Adrenal gland (tissue), 12 donors: ENCODE data around the gene MAK. TPM values are rescaled to one million over a fixed set of nuclear protein-coding genes. Genes with fewer than 3 reads are reported as not detected.
"Not testable (repeated sequence)": the region's sequence is repeated elsewhere in the genome, so short reads cannot be mapped to it uniquely, and the experiment has no call there.

Source experiments
- DNase-seq, 7 donors: peaks; one replicate each; pipeline ENCODE4 v3.0.0-alpha.2; 2019 to 2020
- H3K27ac ChIP-seq, 5 donors: fragments of 200-600 bp; sonication (generic) in 4 of 5; 1 replicate in 3 of 5; 2 replicates in 2 of 5; pipeline versions ENCODE4 v1.5.1 to v1.8.0; 2016 to 2020; ENCODE audit warnings: mild to moderate bottlenecking in 1 of 5
- H3K27me3 ChIP-seq: fragments of 200-600 bp; 2 replicates; pipeline ENCODE4 v1.8.0; 2021
- H3K36me3 ChIP-seq, 2 donors: fragments of 200-600 bp; replicated peaks in 1 of 2; 1 replicate in 1 of 2; 2 replicates in 1 of 2; pipeline versions ENCODE4 v1.5.1 to v1.8.0; 2018 to 2022
- H3K4me1 ChIP-seq, 2 donors: fragments of 200-600 bp; replicated peaks in 1 of 2; 1 replicate in 1 of 2; 2 replicates in 1 of 2; pipeline versions ENCODE4 v1.5.1 to v1.8.0; 2018 to 2021
- H3K4me3 ChIP-seq, 4 donors: fragments of 200-600 bp; sonication (generic) in 3 of 4; one replicate each; pipeline ENCODE4 v1.5.1; 2016 to 2018
- H3K9me3 ChIP-seq, 3 donors: fragments of 200-600 bp; sonication (generic) in 1 of 3; replicated peaks in 1 of 3; 1 replicate in 2 of 3; 2 replicates in 1 of 3; pipeline versions ENCODE4 v1.5.1 to v1.8.0; 2016 to 2021
- CTCF ChIP-seq, 6 experiments: fragments of 450-650 bp in 4 of 6; fragments of 200-600 bp in 2 of 6; sonication (generic) in 1 of 6; IDR thresholded peaks; 1 replicate in 5 of 6; 2 replicates in 1 of 6; pipeline versions ENCODE4 v1.5.1 to v1.8.0; 2016 to 2021; ENCODE audit warnings: antibody characterized with exemption in 6 of 6, mild to moderate bottlenecking in 2 of 6, moderate library complexity in 1 of 6
- POLR2A ChIP-seq, 2 donors: fragments of 450-650 bp; IDR thresholded peaks; one replicate each; pipeline ENCODE4 v1.6.1; 2017; ENCODE audit warnings: antibody characterized with exemption in 2 of 2, mild to moderate bottlenecking in 2 of 2, moderate library complexity in 1 of 2
- WGBS, 4 donors: extraction: QIAGEN DNeasy Blood & Tissue Kit in 2 of 4; methylation state at CpG; one replicate each; pipeline versions ENCODE4 v1.1.5 to v1.1.7; 2013 to 2017; 5-methylcytosine and 5-hydroxymethylcytosine counted together
- intact Hi-C, 2 donors: fragments of 100-400 bp; cut with DNase I; formaldehyde crosslinking; loops; one replicate each; pipeline versions ENCODE4 v1.14.1 to v1.15.0; 2022 to 2023
- polyA plus RNA-seq, 3 donors: library from polyadenylated mRNA; stranded (reverse); fragments of 200-250 nt in 2 of 3; fragments of 350-450 nt in 1 of 3; fragmentation: Illumina TruSeq in 1 of 3; extraction: RNeasy Lipid Tissue Mini Kit (QIAGEN cat#74804) in 1 of 3; gene quantifications; one replicate each; pipeline ENCODE4 v1.2.3, GENCODE V29; 2013 to 2014
- total RNA-seq, 9 donors: library from RNA; depleted of rRNA in 4 of 9; stranded (reverse); fragments of >200 nt in 4 of 9; fragments of 120-200 nt in 1 of 9; fragmentation: NEBNext Ultra II Directional in 1 of 9; extraction: Animal tissue kit (Norgen Biotek cat#: 25700) in 1 of 9; gene quantifications; one replicate each; pipeline versions ENCODE4 v1.1.0 to v1.2.4, GENCODE V29; 2013 to 2023
- donor health status: healthy with polysubstance abuse.
- donor health status: Bipolar disorder and iron deficiency.
- donor health status: DM: yes; HTN: yes; CAD: no.
- donor health status: DM: no; HTN: no; CAD: no.
- donor health status: DM: no; HTN: no; CAD: no.
- donor health status: DM: yes; HTN: yes; CAD: no.

The MAK gene
- total and polyA plus RNA-seq, 12 donors = under 0.01 to 0.43 (median 0.10) TPM; not detected in 4

- H3K36me3 ChIP-seq = peaks cover 0 to 9% of the 10 kb centered on the region in 2 donors
- peak overlapping the region in 4 of 5 donors; percentile 59 to 85 (median 80) for H3K27ac ChIP-seq
- peak overlapping the region in 2 of 4 donors; percentile 73 to 82 for H3K4me3 ChIP-seq
- no peak for DNase-seq
- no peaks in the 10 kb centered on the region for H3K27me3 ChIP-seq
- TF ChIP-seq POLR2A (IDR thresholded peaks at IDR 0.05) (no peak), CTCF (IDR thresholded peaks at IDR 0.05) (no peak)
- intact Hi-C loops = loop anchor here in 1 of 2 donors (10.0 kb wide), 1 partner anchor 52 kb away; the partner anchor contains the start of genes C6orf52 and PAK1IP1
- H3K9me3 ChIP-seq = no peaks in the 10 kb centered on the region
- peaks cover 19 to 28% of the 10 kb centered on the region in 2 donors for H3K4me1 ChIP-seq
- WGBS, 4 donors = 51 to 60% (median 54%) methylated on average over 9 of the region's 9 CpGs
Measured at GRCh38 chr6:10746915-10747250, 91.5 kb downstream of the MAK start.

- H3K27ac ChIP-seq = no peak overlapping the region
- no peaks in the 10 kb centered on the region for H3K9me3 ChIP-seq
- intact Hi-C loops = loop anchor here in 1 of 2 donors (10.0 kb wide), 1 partner anchor 50 kb away; the partner anchor contains the start of genes C6orf52 and PAK1IP1
- no peak overlapping the region for H3K4me3 ChIP-seq
- WGBS, 4 donors = 85 to 91% (median 88%) methylated on average over 5 of the region's 5 CpGs
- H3K36me3 ChIP-seq = no peaks in the 10 kb centered on the region
- peaks cover 19% of the 10 kb centered on the region in 2 donors for H3K4me1 ChIP-seq
- DNase-seq = peak in 1 of 7 donors; percentile 5
- H3K27me3 ChIP-seq = no peaks in the 10 kb centered on the region
- TF ChIP-seq POLR2A (IDR thresholded peaks at IDR 0.05) = no peak
- no peak for TF ChIP-seq CTCF (IDR thresholded peaks at IDR 0.05)
Measured at GRCh38 chr6:10745116-10745515, 93.2 kb downstream of the MAK start.

GRCh38 chr6:10743515-10743914 lies 94.8 kb downstream of the MAK start:
- Histone ChIP-seq H3K4me3 (no peak overlapping the region), H3K27ac (no peak overlapping the region), H3K9me3 (no peaks in the 10 kb centered on the region), H3K27me3 (no peaks in the 10 kb centered on the region), H3K4me1 (peaks cover 4 to 5% of the 10 kb centered on the region in 2 donors), H3K36me3 (no peaks in the 10 kb centered on the region)
- DNase-seq = peak in 1 of 7 donors; percentile 48
- WGBS, 4 donors = 81 to 93% (median 84%) methylated on average over 5 to 6 of the region's 6 CpGs
- intact Hi-C loops = loop anchor here in 1 of 2 donors (10.0 kb wide), 1 partner anchor 49 kb away; the partner anchor contains the start of genes C6orf52 and PAK1IP1
- no peak for TF ChIP-seq POLR2A (IDR thresholded peaks at IDR 0.05)

- WGBS, 4 donors = 96 to 98% (median 97%) methylated on average over 12 of the region's 12 CpGs
- no peak overlapping the region for H3K27ac ChIP-seq
- no peak overlapping the region for H3K4me3 ChIP-seq
- no peaks in the 10 kb centered on the region for H3K27me3 ChIP-seq
- no peaks in the 10 kb centered on the region for H3K4me1 ChIP-seq
- H3K9me3 ChIP-seq = no peaks in the 10 kb centered on the region
- no peak for TF ChIP-seq POLR2A (IDR thresholded peaks at IDR 0.05)
- TF ChIP-seq CTCF (IDR thresholded peaks at IDR 0.05) = no peak
- intact Hi-C loops = loop anchor here in 1 of 2 donors (10.0 kb wide), 1 partner anchor 47 kb away; the partner anchor contains the start of genes C6orf52 and PAK1IP1
- no peaks in the 10 kb centered on the region for H3K36me3 ChIP-seq
- DNase-seq = peak in 1 of 7 donors; percentile 24
Measured at GRCh38 chr6:10742251-10742650, 96.1 kb downstream of the MAK start.

- intact Hi-C loops = loop anchor here in 1 of 2 donors (10.0 kb wide), 1 partner anchor 47 kb away; the partner anchor contains the start of genes C6orf52 and PAK1IP1
- H3K36me3 ChIP-seq, H3K4me1 ChIP-seq, H3K27me3 ChIP-seq, H3K9me3 ChIP-seq, H3K4me3 ChIP-seq, H3K27ac ChIP-seq: not testable (repeated sequence)
- DNase-seq = peak in 1 of 7 donors; percentile 6
- WGBS, 4 donors = 80 to 95% (median 92%) methylated on average over 4 of the region's 4 CpGs
Measured at GRCh38 chr6:10741643-10742042, 96.7 kb downstream of the MAK start.
